NCI-H2029 treated with DMSO at 0.1 percent for 48 hours (cell line): ENCODE measurements around the gene GRK5.

Experiments used
- DNase-seq: peaks from one replicate; lab custom pipeline; 2025; lab: John Stamatoyannopoulos, UW

GRK5 gene

GRCh38 chr10:119198438-119198837 lies 8.9 kb upstream of the GRK5 start:
- no peak for DNase-seq

- no peak for DNase-seq
These were observed 8.0 kb upstream of the GRK5 start for GRCh38 chr10:119199231-119199992.

- DNase-seq, result no peak
These were observed 6.1 kb upstream of the GRK5 start for GRCh38 chr10:119201233-119201632.

GRCh38 chr10:119203006-119203405 lies 4.4 kb upstream of the GRK5 start:
- DNase-seq, result no peak

- DNase-seq, result no peak
These were observed 1.3 kb upstream of the GRK5 start for GRCh38 chr10:119205894-119206602.

GRCh38 chr10:119206603-119207365 lies 587 bp upstream of the GRK5 start:
- DNase-seq, result no peak

- no peak for DNase-seq
These were observed 562 bp downstream of the GRK5 start for GRCh38 chr10:119207713-119208552.

GRCh38 chr10:119208553-119208940 lies 1.2 kb downstream of the GRK5 start:
- no peak for DNase-seq

GRCh38 chr10:119209035-119209735 lies 1.8 kb downstream of the GRK5 start:
- DNase-seq, result no peak

GRCh38 chr10:119209736-119210355 lies 2.5 kb downstream of the GRK5 start:
- DNase-seq, result no peak

GRCh38 chr10:119210633-119211032 lies 3.3 kb downstream of the GRK5 start:
- DNase-seq, result no peak

- no peak for DNase-seq
These were observed 3.8 kb downstream of the GRK5 start for GRCh38 chr10:119211176-119211575.

GRCh38 chr10:119211625-119212441 lies 4.5 kb downstream of the GRK5 start:
- DNase-seq, result no peak

- DNase-seq, result no peak
These were observed 8.0 kb downstream of the GRK5 start for GRCh38 chr10:119215371-119215770.

GRCh38 chr10:119216127-119216526 lies 8.8 kb downstream of the GRK5 start:
- DNase-seq, result no peak

GRCh38 chr10:119217401-119217800 lies 10.0 kb downstream of the GRK5 start:
- DNase-seq, result no peak

GRCh38 chr10:119217991-119218490 lies 10.7 kb downstream of the GRK5 start:
- no peak for DNase-seq

- no peak for DNase-seq
These were observed 12.5 kb downstream of the GRK5 start for GRCh38 chr10:119219871-119220270.

GRCh38 chr10:119221201-119221600 lies 13.8 kb downstream of the GRK5 start:
- DNase-seq, result no peak

GRCh38 chr10:119221666-119222065 lies 14.3 kb downstream of the GRK5 start:
- no peak for DNase-seq
